B cell (primary cell): ENCODE results near the gene POLE.

Experiments used
- EZH2 ChIP-seq: IDR thresholded peaks from 2 replicates; pipeline ENCODE4 v1.6.1; 2012; ENCODE audit warnings: borderline replicate concordance, low read depth, mild to moderate bottlenecking, moderate library complexity, low read length; ENCODE audit not compliant: insufficient read depth, poor library complexity, severe bottlenecking
- TF ChIP-seq, protein P1 (sequence below): fragments of 200-600 bp; IDR thresholded peaks from one replicate; pipeline ENCODE4 v1.8.0; 2022; ENCODE audit warnings: antibody characterized with exemption, mild to moderate bottlenecking

DNA sequence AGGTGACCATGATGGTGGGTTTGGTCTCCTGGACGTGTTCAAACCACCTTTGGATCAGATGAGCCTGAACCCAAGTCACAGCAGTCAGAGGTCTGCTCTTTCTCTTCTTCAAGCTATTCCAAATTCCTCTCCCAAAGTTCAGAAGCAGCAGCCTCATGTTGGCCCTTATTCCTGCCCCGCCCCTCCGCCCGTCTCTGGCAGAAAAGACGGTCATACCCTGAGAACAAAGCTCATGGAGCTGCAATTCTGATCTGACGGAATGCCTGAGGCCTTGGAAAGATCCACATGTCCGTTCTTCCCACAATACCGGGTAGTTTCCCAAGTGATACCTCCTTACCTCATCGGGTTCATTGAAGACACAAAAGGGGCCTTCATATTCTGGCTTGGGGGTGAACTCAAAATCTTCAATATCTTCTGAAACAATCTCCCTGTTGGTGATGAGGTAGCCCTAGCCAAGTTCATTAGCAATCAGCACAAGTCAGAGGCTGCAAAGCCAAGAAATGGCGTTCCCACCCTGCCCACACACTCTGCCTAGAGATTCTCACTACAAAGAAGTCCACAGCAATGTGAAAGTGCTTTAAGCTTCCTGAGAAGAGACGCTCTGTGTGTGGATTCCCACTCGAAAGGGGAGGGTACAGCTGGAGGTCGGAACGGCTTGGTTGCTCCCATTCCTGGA lies 11.2 kb downstream of the POLE start:
- TF ChIP-seq, protein P1, sequence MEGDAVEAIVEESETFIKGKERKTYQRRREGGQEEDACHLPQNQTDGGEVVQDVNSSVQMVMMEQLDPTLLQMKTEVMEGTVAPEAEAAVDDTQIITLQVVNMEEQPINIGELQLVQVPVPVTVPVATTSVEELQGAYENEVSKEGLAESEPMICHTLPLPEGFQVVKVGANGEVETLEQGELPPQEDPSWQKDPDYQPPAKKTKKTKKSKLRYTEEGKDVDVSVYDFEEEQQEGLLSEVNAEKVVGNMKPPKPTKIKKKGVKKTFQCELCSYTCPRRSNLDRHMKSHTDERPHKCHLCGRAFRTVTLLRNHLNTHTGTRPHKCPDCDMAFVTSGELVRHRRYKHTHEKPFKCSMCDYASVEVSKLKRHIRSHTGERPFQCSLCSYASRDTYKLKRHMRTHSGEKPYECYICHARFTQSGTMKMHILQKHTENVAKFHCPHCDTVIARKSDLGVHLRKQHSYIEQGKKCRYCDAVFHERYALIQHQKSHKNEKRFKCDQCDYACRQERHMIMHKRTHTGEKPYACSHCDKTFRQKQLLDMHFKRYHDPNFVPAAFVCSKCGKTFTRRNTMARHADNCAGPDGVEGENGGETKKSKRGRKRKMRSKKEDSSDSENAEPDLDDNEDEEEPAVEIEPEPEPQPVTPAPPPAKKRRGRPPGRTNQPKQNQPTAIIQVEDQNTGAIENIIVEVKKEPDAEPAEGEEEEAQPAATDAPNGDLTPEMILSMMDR: no peak
- no peak for TF ChIP-seq EZH2
